HCT116 (cell line): ENCODE data around the gene EBI3. TPM values are rescaled to one million over a fixed set of nuclear protein-coding genes. Genes with fewer than 3 reads are reported as not detected.

Experiments used
- ATAC-seq: fragments of 200-7000 bp; cut with Tn5 transposase; 2 replicates; pipeline ENCODE4 v1.9.1; 2020; ENCODE audit warnings: mild to moderate bottlenecking, moderate library complexity
- BruUV-seq: library from RNA; stranded (reverse); fragments of 400-500 nt; replicated peaks from 2 replicates; lab custom pipeline; 2021; lab: Mats Ljungman, UMichigan
- CTCF ChIA-PET: fragments of 300-600 bp; sonication (Branson Sonifier 250); formaldehyde crosslinking; loops from one replicate; lab custom pipeline; 2021; ENCODE audit warnings: antibody characterized with exemption; lab: Charles Lee
- POLR2A ChIA-PET: fragments of 300-600, 350-600 bp; sonication (Branson Sonifier 250); formaldehyde crosslinking; loops from one replicate; lab custom pipeline; 2021; ENCODE audit warnings: antibody characterized with exemption; lab: Charles Lee
- RAD21 ChIA-PET, 2 experiments: fragments of 300-600 bp; sonication (Branson Sonifier 250); formaldehyde crosslinking; loops; one replicate each; lab custom pipeline; 2023; ENCODE audit warnings: low total read pairs in 2 of 2; ENCODE audit not compliant: uncharacterized antibody in 2 of 2, unreplicated experiment in 2 of 2, low non-redundant PET in 1 of 2; lab: Charles Lee
- DNase-seq: peaks from one replicate; pipeline ENCODE4 v3.0.0-alpha.2; 2010; ENCODE audit warnings: low read depth, low spot score
- H2AFZ ChIP-seq: fragments of 200-600 bp; shearing (Covaris generic), sonication (generic); 2 replicates; pipeline ENCODE4 v1.6.1; 2017; ENCODE audit warnings: low read depth, mixed run types, mixed read lengths, antibody characterized with exemption, low read length; ENCODE audit not compliant: poor library complexity, severe bottlenecking
- H3K27ac ChIP-seq: 2 replicates; pipeline ENCODE4 v1.5.1; 2012; ENCODE audit warnings: low read depth, low read length
- H3K27me3 ChIP-seq: fragments of 200-600 bp; sonication (generic); 2 replicates; pipeline ENCODE4 v1.6.1; 2016; ENCODE audit warnings: mixed run types, low read length, mixed read lengths; ENCODE audit not compliant: insufficient read depth
- H3K36me3 ChIP-seq, 2 experiments: fragments of 200-500 bp in 1 of 2; fragments of 200-600 bp in 1 of 2; sonication (Bioruptor generic) in 1 of 2; sonication (generic) in 1 of 2; 2 replicates each; pipeline versions ENCODE4 v1.5.1 to v1.6.1; 2014 to 2016; ENCODE audit warnings: low read length in 2 of 2, inconsistent platforms in 1 of 2, mixed read lengths in 1 of 2, mixed run types in 1 of 2; ENCODE audit not compliant: insufficient read depth in 2 of 2, control insufficient read depth in 1 of 2
- H3K4me1 ChIP-seq, 2 experiments: fragments of 200-600 bp in 1 of 2; sonication (generic) in 1 of 2; 2 replicates each; pipeline versions ENCODE4 v1.5.1 to v1.6.1; 2012 to 2017; ENCODE audit warnings: low read length in 2 of 2, inconsistent platforms in 1 of 2, mild to moderate bottlenecking in 1 of 2, mixed read lengths in 1 of 2, mixed run types in 1 of 2, moderate library complexity in 1 of 2; ENCODE audit not compliant: insufficient read depth in 2 of 2, control insufficient read depth in 1 of 2
- H3K4me2 ChIP-seq: fragments of 200-600 bp; sonication (generic); 2 replicates; pipeline ENCODE4 v1.6.1; 2017; ENCODE audit warnings: mixed run types, low read length, mixed read lengths
- H3K4me3 ChIP-seq, 2 experiments: fragments of 200-600 bp in 1 of 2; sonication (generic) in 1 of 2; replicated peaks in 1 of 2; 2 replicates each; pipeline ENCODE4 v1.5.1; 2011 to 2016; ENCODE audit warnings: low read length in 2 of 2, control low read depth in 1 of 2, low read depth in 1 of 2, mild to moderate bottlenecking in 1 of 2, mixed read lengths in 1 of 2, mixed run types in 1 of 2
- H3K79me2 ChIP-seq: fragments of 200-600 bp; sonication (generic); 2 replicates; pipeline ENCODE4 v1.6.1; 2017; ENCODE audit warnings: mild to moderate bottlenecking, mixed run types, low read length, moderate library complexity, mixed read lengths; ENCODE audit not compliant: insufficient read depth
- H3K9ac ChIP-seq: fragments of 200-600 bp; sonication (generic); 2 replicates; pipeline ENCODE4 v1.6.1; 2016; ENCODE audit warnings: low read length, mixed read lengths
- H3K9me2 ChIP-seq: fragments of 200-600 bp; sonication (generic), shearing (Covaris generic); 2 replicates; pipeline ENCODE4 v1.6.1; 2017; ENCODE audit warnings: mixed run types, mild to moderate bottlenecking, moderate library complexity; ENCODE audit not compliant: insufficient read depth
- H3K9me3 ChIP-seq, 2 experiments: fragments of 200-500 bp in 1 of 2; fragments of 200-600 bp in 1 of 2; sonication (Bioruptor generic) in 1 of 2; sonication (generic) in 1 of 2; 2 replicates each; pipeline ENCODE4 v1.6.1; 2014 to 2017; ENCODE audit warnings: low read length in 2 of 2, mixed read lengths in 2 of 2, inconsistent platforms in 1 of 2, low read depth in 1 of 2, mild to moderate bottlenecking in 1 of 2, mixed run types in 1 of 2, moderate library complexity in 1 of 2; ENCODE audit not compliant: control insufficient read depth in 1 of 2, insufficient read depth in 1 of 2
- H4K20me1 ChIP-seq: fragments of 200-600 bp; sonication (generic), shearing (Covaris generic); 2 replicates; pipeline ENCODE4 v1.6.1; 2017; ENCODE audit warnings: mixed run types, mild to moderate bottlenecking, moderate library complexity; ENCODE audit not compliant: insufficient read depth
- CBX3 ChIP-seq: IDR thresholded peaks from 2 replicates; pipeline ENCODE4 v1.6.1; 2012; ENCODE audit warnings: low read depth
- EGR1 ChIP-seq: IDR thresholded peaks from 2 replicates; pipeline ENCODE4 v1.6.1; 2012; ENCODE audit warnings: low read depth
- EZH2phosphoT487 ChIP-seq: fragments of 200-600 bp; IDR thresholded peaks from 2 replicates; pipeline ENCODE4 v1.6.1; 2018; ENCODE audit warnings: antibody characterized with exemption, borderline replicate concordance
- FOSL1 ChIP-seq: IDR thresholded peaks from 2 replicates; pipeline ENCODE4 v1.6.1; 2012; ENCODE audit warnings: low read depth
- JUND ChIP-seq: IDR thresholded peaks from 2 replicates; pipeline ENCODE4 v1.6.1; 2012
- POLR2A ChIP-seq: IDR thresholded peaks from 2 replicates; pipeline ENCODE4 v1.7.0; 2011; ENCODE audit warnings: borderline replicate concordance; ENCODE audit not compliant: insufficient read depth, insufficient read length; ENCODE audit errors: extremely low read depth
- POLR2AphosphoS5 ChIP-seq: IDR thresholded peaks from 2 replicates; pipeline ENCODE4 v1.6.1; 2011; ENCODE audit warnings: mild to moderate bottlenecking, low read depth, low read length, moderate library complexity
- SIN3A ChIP-seq: IDR thresholded peaks from 2 replicates; pipeline ENCODE4 v1.6.1; 2012; ENCODE audit warnings: low read depth
- SRF ChIP-seq: IDR thresholded peaks from 2 replicates; pipeline ENCODE4 v1.6.1; 2012; ENCODE audit warnings: low read depth
- YY1 ChIP-seq: IDR thresholded peaks from 2 replicates; pipeline ENCODE4 v1.6.1; 2011; ENCODE audit warnings: low read length, low read depth, moderate library complexity, mild to moderate bottlenecking; ENCODE audit not compliant: insufficient replicate concordance; ENCODE audit errors: extremely low read depth
- ZFX ChIP-seq: fragments of 450-650 bp; IDR thresholded peaks from 2 replicates; pipeline ENCODE4 v1.6.1; 2017
- intact Hi-C: fragments of 100-400 bp; cut with micrococcal nuclease; formaldehyde crosslinking; loops from 2 replicates; pipeline ENCODE4 v1.10.0; 2022
- total RNA-seq: library from RNA; stranded (reverse); gene quantifications from one replicate; pipeline ENCODE4 v1.2.1, GENCODE V29; 2021; ENCODE audit not compliant: unreplicated experiment
- TF ChIP-seq, protein P1 (sequence below), 3 experiments: fragments of 200-600 bp in 1 of 3; sonication (generic) in 1 of 3; IDR thresholded peaks in 2 of 3; conservative IDR thresholded peaks in 1 of 3; 2 replicates each; pipeline ENCODE4 v1.5.1; 2012 to 2017; ENCODE audit warnings: low read depth in 2 of 3, low read length in 2 of 3, antibody characterized with exemption in 1 of 3, borderline replicate concordance in 1 of 3, control low read depth in 1 of 3, mild to moderate bottlenecking in 1 of 3, mixed read lengths in 1 of 3, mixed run types in 1 of 3, moderate library complexity in 1 of 3; ENCODE audit not compliant: insufficient read depth in 1 of 3
- TF ChIP-seq, protein P2 (sequence below): IDR thresholded peaks from 2 replicates; pipeline ENCODE4 v1.6.1; 2012
- TF ChIP-seq, protein P3 (sequence below): IDR thresholded peaks from 2 replicates; pipeline ENCODE4 v1.6.1; 2012

Gene EBI3
- total RNA-seq, 1 experiment from 2014 or later, result 1.2 TPM

DNA sequence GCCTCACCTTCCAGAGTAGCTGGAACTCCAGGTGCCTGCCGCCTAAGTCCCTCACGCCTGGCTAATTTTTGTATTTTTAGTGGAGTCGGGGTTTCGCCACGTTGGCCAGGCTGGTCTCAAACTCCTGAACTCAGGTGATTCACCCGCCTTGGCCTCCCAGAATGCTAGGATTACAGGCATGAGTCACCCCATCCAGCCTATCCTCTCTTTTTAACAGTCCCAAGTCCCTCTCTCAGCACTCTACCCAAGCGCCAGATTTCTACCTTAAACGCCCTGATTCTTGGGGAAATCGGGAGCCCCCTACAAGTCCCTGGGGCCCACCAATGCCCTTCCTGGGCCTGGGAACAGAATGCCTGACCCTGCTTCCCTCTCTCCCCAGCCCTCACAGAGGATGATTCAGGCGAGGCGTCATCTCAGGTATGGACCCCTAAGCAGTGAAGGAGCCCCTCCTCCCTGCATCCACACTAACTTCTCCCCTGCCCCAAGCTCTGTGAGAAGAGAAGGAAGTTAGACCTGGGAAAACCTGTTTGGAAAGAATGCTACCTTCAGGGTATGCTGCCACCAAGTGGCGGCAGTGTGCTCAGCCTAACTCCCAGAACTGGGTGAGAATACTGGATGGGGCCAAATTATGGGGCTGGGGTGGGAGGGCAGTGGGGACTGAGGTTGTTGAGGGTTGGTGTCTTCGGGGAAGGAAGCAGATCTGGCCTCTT lies 20.8 kb upstream of the EBI3 start (continued):
- TF ChIP-seq, protein P1, sequence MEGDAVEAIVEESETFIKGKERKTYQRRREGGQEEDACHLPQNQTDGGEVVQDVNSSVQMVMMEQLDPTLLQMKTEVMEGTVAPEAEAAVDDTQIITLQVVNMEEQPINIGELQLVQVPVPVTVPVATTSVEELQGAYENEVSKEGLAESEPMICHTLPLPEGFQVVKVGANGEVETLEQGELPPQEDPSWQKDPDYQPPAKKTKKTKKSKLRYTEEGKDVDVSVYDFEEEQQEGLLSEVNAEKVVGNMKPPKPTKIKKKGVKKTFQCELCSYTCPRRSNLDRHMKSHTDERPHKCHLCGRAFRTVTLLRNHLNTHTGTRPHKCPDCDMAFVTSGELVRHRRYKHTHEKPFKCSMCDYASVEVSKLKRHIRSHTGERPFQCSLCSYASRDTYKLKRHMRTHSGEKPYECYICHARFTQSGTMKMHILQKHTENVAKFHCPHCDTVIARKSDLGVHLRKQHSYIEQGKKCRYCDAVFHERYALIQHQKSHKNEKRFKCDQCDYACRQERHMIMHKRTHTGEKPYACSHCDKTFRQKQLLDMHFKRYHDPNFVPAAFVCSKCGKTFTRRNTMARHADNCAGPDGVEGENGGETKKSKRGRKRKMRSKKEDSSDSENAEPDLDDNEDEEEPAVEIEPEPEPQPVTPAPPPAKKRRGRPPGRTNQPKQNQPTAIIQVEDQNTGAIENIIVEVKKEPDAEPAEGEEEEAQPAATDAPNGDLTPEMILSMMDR (IDR thresholded peaks at IDR 0.05 in 2 of 3, conservative IDR thresholded peaks at IDR 0.05 in 1 of 3; ENCODE audit: borderline replicate concordance in 1 of 3, insufficient read depth in 1 of 3, low read depth in 2 of 3, low read length in 2 of 3), result peak; percentile 76 to 78 (median 77)
- TF ChIP-seq JUND (no peak), POLR2A (no peak), SRF (no peak)

DNA sequence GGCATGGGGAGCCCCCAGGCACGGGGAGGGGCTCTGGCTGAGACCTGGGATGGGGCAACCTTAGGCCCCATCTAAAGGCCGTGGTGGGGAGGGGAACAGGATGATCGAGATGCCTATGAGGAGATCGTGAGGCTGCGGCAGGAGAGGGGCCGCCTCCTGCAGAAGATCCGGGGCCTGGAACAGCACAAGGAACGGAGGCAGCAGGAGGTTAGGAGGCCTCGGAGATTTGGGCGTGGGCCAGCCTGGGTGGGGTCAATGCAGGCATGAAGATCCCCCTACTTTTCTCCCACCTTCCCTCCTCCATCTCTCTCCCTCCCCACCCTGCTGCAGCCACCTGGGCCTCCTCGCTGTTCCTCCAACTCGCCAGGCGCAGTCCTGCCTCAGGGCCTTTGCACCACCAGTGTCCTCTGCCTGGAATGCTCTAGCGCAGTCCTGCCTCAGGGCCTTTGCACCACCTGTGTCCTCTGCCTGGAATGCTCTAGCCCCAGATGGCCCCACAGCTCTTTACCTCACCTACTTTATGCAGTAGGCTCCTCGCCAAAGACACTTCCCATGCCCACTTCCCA lies 19.1 kb upstream of the EBI3 start:
- H3K36me3 ChIP-seq, result no peaks in the 10 kb centered on the region
- H3K9ac ChIP-seq, result no peak overlapping the region
- no peak overlapping the region for H3K4me2 ChIP-seq
- no peak for DNase-seq
- no peaks in the 10 kb centered on the region for H3K9me3 ChIP-seq
- no peaks in the 10 kb centered on the region for H3K79me2 ChIP-seq
- TF ChIP-seq POLR2AphosphoS5 (no peak), EGR1 (no peak), EZH2phosphoT487 (no peak), YY1 (no peak), POLR2A (no peak), SIN3A (no peak), FOSL1 (no peak), CBX3 (no peak), ZFX (no peak)
- TF ChIP-seq, protein P2, sequence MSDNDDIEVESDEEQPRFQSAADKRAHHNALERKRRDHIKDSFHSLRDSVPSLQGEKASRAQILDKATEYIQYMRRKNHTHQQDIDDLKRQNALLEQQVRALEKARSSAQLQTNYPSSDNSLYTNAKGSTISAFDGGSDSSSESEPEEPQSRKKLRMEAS, result no peak
- TF ChIP-seq, protein P3, sequence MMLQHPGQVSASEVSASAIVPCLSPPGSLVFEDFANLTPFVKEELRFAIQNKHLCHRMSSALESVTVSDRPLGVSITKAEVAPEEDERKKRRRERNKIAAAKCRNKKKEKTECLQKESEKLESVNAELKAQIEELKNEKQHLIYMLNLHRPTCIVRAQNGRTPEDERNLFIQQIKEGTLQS, result no peak
- TF ChIP-seq, protein P1 (IDR thresholded peaks at IDR 0.05 in 2 of 3, conservative IDR thresholded peaks at IDR 0.05 in 1 of 3; ENCODE audit: borderline replicate concordance in 1 of 3, insufficient read depth in 1 of 3, low read depth in 2 of 3, low read length in 2 of 3), result no peak
- TF ChIP-seq, all 23 proteins: peak for 0
- RAD21 ChIA-PET, result no interaction called here
- H3K4me3 ChIP-seq, result no peak overlapping the region
- no TSS peak for BruUV-seq
- H4K20me1 ChIP-seq, result no peaks in the 10 kb centered on the region
- H3K9me2 ChIP-seq, result no peaks in the 10 kb centered on the region
- H2AFZ ChIP-seq, result no peak overlapping the region
- ATAC-seq, result no peak
- no peak overlapping the region for H3K27ac ChIP-seq
- peaks cover 19 to 32% of the 10 kb centered on the region in 2 experiments for H3K4me1 ChIP-seq
- CTCF ChIA-PET, result no interaction called here
- H3K27me3 ChIP-seq, result no peaks in the 10 kb centered on the region
- intact Hi-C loops, result no loop called here
- POLR2A ChIA-PET, result no interaction called here
